GM12891 (cell line): ENCODE data around the gene CDC25C.
"Not testable (repeated sequence)": the region's sequence is repeated elsewhere in the genome, so short reads cannot be mapped to it uniquely, and the experiment has no call there.

Source experiments
- DNase-seq: peaks from one replicate; pipeline ENCODE4 v3.0.0; 2011; ENCODE audit warnings: low spot score; ENCODE audit not compliant: insufficient read length
- FAIRE-seq: peaks from 2 replicates; lab custom pipeline; 2011; peaks lifted over from hg19 to GRCh38; lab: Jason Lieb, UNC
- PAX5 ChIP-seq: IDR thresholded peaks from 2 replicates; pipeline ENCODE4 v1.6.1; 2011; ENCODE audit warnings: low read length, moderate library complexity, mild to moderate bottlenecking; ENCODE audit not compliant: insufficient read depth, severe bottlenecking
- POLR2A ChIP-seq: IDR thresholded peaks from 2 replicates; pipeline ENCODE4 v1.6.1; 2011; ENCODE audit warnings: low read depth, low read length, control low read depth
- POLR2AphosphoS5 ChIP-seq: IDR thresholded peaks from 2 replicates; pipeline ENCODE4 v1.6.1; 2011; ENCODE audit warnings: low read depth, low read length, control low read depth
- POU2F2 ChIP-seq: IDR thresholded peaks from 2 replicates; pipeline ENCODE4 v1.6.1; 2011; ENCODE audit warnings: low read depth, mild to moderate bottlenecking, control low read depth, low read length, moderate library complexity
- SPI1 ChIP-seq: IDR thresholded peaks from 2 replicates; pipeline ENCODE4 v1.6.1; 2011; ENCODE audit warnings: low read depth, low read length, control low read depth
- TAF1 ChIP-seq: IDR thresholded peaks from 2 replicates; pipeline ENCODE4 v1.6.1; 2011; ENCODE audit warnings: low read depth, low read length, control low read depth

Gene CDC25C

GRCh38 chr5:138334867-138335447, 3.4 kb upstream of the CDC25C start:
- TF ChIP-seq SPI1 = no peak
- no peak for TF ChIP-seq PAX5
- no peak for TF ChIP-seq TAF1
- TF ChIP-seq POLR2AphosphoS5 = no peak
- no peak for TF ChIP-seq POLR2A
- TF ChIP-seq POU2F2 = no peak
- DNase-seq = no peak
- FAIRE-seq = no peak

DNA sequence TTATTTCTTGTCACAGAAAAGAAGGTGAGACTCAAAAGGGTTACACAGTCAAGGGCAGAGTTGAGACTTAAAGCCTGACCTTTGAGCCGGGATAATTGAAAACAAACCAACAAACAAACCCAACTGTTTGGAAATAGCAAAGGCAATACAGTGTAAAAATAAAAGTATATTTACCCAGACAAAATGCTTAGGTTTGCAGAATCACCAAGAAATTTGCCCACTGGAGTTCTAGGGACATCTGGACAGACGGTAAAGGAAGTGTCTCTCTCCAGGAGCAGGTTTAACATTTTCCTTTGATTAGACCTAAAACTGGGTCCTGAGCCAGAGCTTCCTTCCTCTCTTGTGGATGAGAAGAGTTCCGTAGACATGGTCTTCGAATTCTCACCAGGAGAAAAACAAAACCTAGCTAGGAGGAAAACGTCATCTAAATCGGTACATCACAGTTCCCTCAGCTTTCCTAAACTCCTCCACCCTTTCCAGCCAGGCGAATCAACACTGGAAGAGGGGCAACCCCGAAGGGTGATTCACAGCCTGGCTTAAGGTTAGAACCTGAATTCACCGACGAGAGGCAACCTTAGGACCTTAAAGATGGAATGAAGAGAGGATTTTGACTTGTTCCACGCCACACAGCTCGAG, 673 bp downstream of the CDC25C start:
- FAIRE-seq = no peak
- TF ChIP-seq POLR2AphosphoS5 (no peak), POLR2A (no peak), SPI1 (no peak), TAF1 (no peak)

GRCh38 chr5:138318211-138318610, 13.4 kb downstream of the CDC25C start:
- not testable (repeated sequence) for FAIRE-seq

More for the DNA sequence above, 673 bp downstream of the CDC25C start:
- DNase-seq = no peak

DNA sequence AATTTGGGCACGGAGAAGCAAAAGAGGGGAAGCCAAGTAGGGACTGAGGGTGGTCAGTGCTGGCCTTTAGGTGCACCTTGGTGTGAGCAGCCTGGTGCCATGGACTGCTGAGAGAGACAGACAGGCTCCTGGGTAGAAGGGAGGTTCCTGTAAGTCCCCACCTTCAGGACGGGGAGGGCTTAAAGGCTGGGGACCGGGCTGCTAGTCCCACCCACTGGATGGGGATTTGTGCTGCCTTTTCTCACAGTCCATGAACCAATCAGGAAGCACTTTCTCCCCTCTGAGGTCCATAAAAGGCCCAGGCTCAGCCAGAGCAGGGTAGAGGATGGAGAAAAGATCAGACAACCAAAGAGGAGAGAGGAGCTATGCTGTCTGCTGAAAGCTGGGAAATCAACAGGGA, 15.2 kb downstream of the CDC25C start:
- DNase-seq = no peak
- no peak for FAIRE-seq
- TF ChIP-seq POU2F2 = no peak
- no peak for TF ChIP-seq SPI1
- no peak for TF ChIP-seq POLR2AphosphoS5
- TF ChIP-seq PAX5 = no peak
- no peak for TF ChIP-seq TAF1
- TF ChIP-seq POLR2A = no peak

More at GRCh38 chr5:138318211-138318610, 13.4 kb downstream of the CDC25C start:
- DNase-seq = not testable (repeated sequence)

DNA sequence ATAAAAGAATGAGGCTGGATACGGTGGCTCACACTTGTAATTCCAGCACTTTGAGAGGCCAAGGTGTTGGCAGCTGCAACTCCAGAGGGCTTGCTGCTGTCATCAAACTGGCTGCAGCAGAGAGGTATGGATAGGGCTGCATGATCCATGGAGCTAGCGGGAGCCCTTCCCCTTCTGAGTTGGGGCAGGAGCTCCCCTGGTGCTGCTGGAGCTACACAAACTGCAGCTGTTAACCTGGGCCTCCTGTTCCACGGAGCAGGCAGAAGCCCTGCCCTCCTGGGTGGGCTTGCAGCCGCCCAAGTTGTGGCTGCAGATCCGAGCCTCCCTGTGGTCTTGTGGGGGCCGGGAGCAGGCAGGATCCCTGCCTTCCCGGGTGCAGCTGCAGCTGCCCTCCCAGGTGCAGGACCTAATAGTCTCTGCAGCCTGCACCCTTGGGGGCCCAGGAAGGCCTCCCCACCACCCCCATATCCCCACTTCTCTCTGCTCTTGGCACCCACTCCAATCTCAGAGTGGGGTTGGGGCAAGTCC, 15.8 kb downstream of the CDC25C start:
- DNase-seq (no peak), FAIRE-seq (no peak)
- TF ChIP-seq POLR2AphosphoS5 (no peak), PAX5 (no peak), TAF1 (no peak)

DNA sequence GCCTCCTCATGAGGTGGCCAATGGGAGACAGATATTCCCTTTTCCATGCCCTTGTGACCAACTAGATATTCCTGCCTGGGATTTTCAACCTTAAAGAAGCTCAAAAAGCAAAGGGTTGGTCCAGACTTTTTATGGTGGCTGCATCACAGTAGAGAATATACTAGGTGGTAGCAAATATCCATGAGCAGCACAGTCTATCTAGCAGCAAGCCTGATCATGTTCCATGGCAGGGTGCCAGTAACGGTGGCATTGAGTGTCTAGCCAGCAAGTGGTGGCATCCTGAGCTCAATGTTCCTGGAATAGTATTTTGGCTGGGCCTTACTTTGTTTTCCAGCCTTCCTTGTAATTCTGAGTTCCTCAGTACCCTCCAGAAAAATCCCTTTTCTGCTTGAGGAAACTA, 25.8 kb downstream of the CDC25C start:
- DNase-seq (no peak), FAIRE-seq (peak; percentile 48)
- TF ChIP-seq POLR2A (no peak), PAX5 (no peak), SPI1 (no peak), POU2F2 (no peak), POLR2AphosphoS5 (no peak), TAF1 (no peak)

- TF ChIP-seq SPI1 = no peak
- TF ChIP-seq POU2F2 = no peak
- TF ChIP-seq POLR2A = no peak
- no peak for TF ChIP-seq TAF1
- TF ChIP-seq POLR2AphosphoS5 = no peak
- no peak for TF ChIP-seq PAX5
- FAIRE-seq = no peak
- DNase-seq = no peak
Measured at GRCh38 chr5:138303372-138303771, 28.2 kb downstream of the CDC25C start.

GRCh38 chr5:138289296-138289695, 42.3 kb downstream of the CDC25C start:
- no peak for TF ChIP-seq PAX5
- no peak for TF ChIP-seq TAF1
- TF ChIP-seq POU2F2 = no peak
- TF ChIP-seq POLR2A = no peak
- no peak for TF ChIP-seq POLR2AphosphoS5
- no peak for TF ChIP-seq SPI1
- no peak for FAIRE-seq
- DNase-seq = no peak

- DNase-seq (no peak), FAIRE-seq (no peak)
- peak; percentile 79 for TF ChIP-seq SPI1
- TF ChIP-seq PAX5 = no peak
Measured at GRCh38 chr5:138287246-138287645, 44.4 kb downstream of the CDC25C start.

GRCh38 chr5:138282920-138283742, 48.5 kb downstream of the CDC25C start:
- no peak for DNase-seq
- no peak for TF ChIP-seq POLR2A
- no peak for TF ChIP-seq PAX5
- TF ChIP-seq SPI1 = no peak
- TF ChIP-seq POLR2AphosphoS5 = no peak
- TF ChIP-seq POU2F2 = no peak
- TF ChIP-seq TAF1 = no peak

More at GRCh38 chr5:138282920-138283742, 48.5 kb downstream of the CDC25C start:
- no peak for FAIRE-seq
